IMR-90 (cell line): ENCODE data around the gene TBC1D12. TPM values are rescaled to one million over a fixed set of nuclear protein-coding genes. Genes with fewer than 3 reads are reported as not detected.

Source experiments
- ATAC-seq: fragments of 200-7000 bp; cut with Tn5 transposase; 2 replicates; pipeline ENCODE4 v1.9.1; 2020; ENCODE audit warnings: low read depth, mild to moderate bottlenecking, moderate library complexity
- BruUV-seq: library from RNA; stranded (reverse); fragments of 400-500 nt; replicated peaks from 2 replicates; lab custom pipeline; 2021; lab: Mats Ljungman, UMichigan
- CTCF ChIA-PET: fragments of 300-600 bp; formaldehyde crosslinking; extraction: SDS; loops from one replicate; lab custom pipeline; 2021; ENCODE audit warnings: antibody characterized with exemption; lab: Yijun Ruan, JAX
- POLR2A ChIA-PET: fragments of 300-600 bp; sonication (Branson Sonifier 250); formaldehyde crosslinking; loops from one replicate; lab custom pipeline; 2022; ENCODE audit warnings: antibody characterized with exemption; ENCODE audit not compliant: unreplicated experiment; lab: Charles Lee
- DNase-seq: peaks from one replicate; pipeline ENCODE4 v3.0.0; 2013
- H2AFZ ChIP-seq: replicated peaks from 2 replicates; pipeline ENCODE3; 2013; ENCODE audit warnings: low read length, mild to moderate bottlenecking; ENCODE audit not compliant: poor library complexity
- H2AK5ac ChIP-seq: 2 replicates; pipeline ENCODE4 v1.6.1; 2013; ENCODE audit warnings: low read depth, low read length, inconsistent platforms
- H2AK9ac ChIP-seq: replicated peaks from 2 replicates; pipeline ENCODE3; 2013; ENCODE audit warnings: mild to moderate bottlenecking, low read depth, low read length, moderate library complexity; ENCODE audit not compliant: poor library complexity
- H2BK120ac ChIP-seq: 2 replicates; pipeline ENCODE4 v1.6.1; 2013; ENCODE audit warnings: low read depth, low read length, inconsistent platforms
- H2BK15ac ChIP-seq: 3 replicates; pipeline ENCODE4 v1.6.1; 2013; ENCODE audit warnings: low read depth, low read length, inconsistent platforms
- H2BK20ac ChIP-seq: 2 replicates; pipeline ENCODE4 v1.6.1; 2013; ENCODE audit warnings: low read depth, mild to moderate bottlenecking, inconsistent platforms, low read length, moderate library complexity
- H2BK5ac ChIP-seq: 2 replicates; pipeline ENCODE4 v1.6.1; 2013; ENCODE audit warnings: mild to moderate bottlenecking, low read depth, low read length, inconsistent platforms; ENCODE audit not compliant: poor library complexity, severe bottlenecking
- H3K14ac ChIP-seq: replicated peaks from 2 replicates; pipeline ENCODE4 v1.6.1; 2013; ENCODE audit warnings: low read depth, low read length, inconsistent platforms
- H3K18ac ChIP-seq: 2 replicates; pipeline ENCODE4 v1.6.1; 2013; ENCODE audit warnings: low read depth, low read length, control low read depth
- H3K23ac ChIP-seq: 2 replicates; pipeline ENCODE4 v1.6.1; 2013; ENCODE audit warnings: low read depth, low read length, inconsistent platforms
- H3K27ac ChIP-seq: 2 replicates; pipeline ENCODE4 v1.5.1; 2013; ENCODE audit warnings: mild to moderate bottlenecking, control low read depth, low read length; ENCODE audit not compliant: insufficient read depth
- H3K27me3 ChIP-seq: 2 replicates; pipeline ENCODE4 v1.6.1; 2013; ENCODE audit warnings: low read length; ENCODE audit not compliant: control insufficient read depth, insufficient read depth
- H3K36me3 ChIP-seq: 2 replicates; pipeline ENCODE4 v1.6.1; 2013; ENCODE audit warnings: low read length, mixed read lengths; ENCODE audit not compliant: control insufficient read depth, insufficient read depth
- H3K4ac ChIP-seq: 2 replicates; pipeline ENCODE4 v1.6.1; 2013; ENCODE audit warnings: low read depth, low read length, inconsistent platforms
- H3K4me1 ChIP-seq: 2 replicates; pipeline ENCODE4 v1.6.1; 2013; ENCODE audit warnings: low read length, mixed read lengths; ENCODE audit not compliant: control insufficient read depth, insufficient read depth
- H3K4me2 ChIP-seq: 2 replicates; pipeline ENCODE4 v1.6.1; 2013; ENCODE audit warnings: low read depth, mild to moderate bottlenecking, control low read depth, low read length, moderate library complexity
- H3K4me3 ChIP-seq: 2 replicates; pipeline ENCODE4 v1.5.1; 2013; ENCODE audit warnings: low read depth, mild to moderate bottlenecking, control low read depth, low read length, moderate library complexity; ENCODE audit not compliant: insufficient read depth
- H3K56ac ChIP-seq: 2 replicates; pipeline ENCODE4 v1.6.1; 2013; ENCODE audit warnings: low read length, inconsistent platforms; ENCODE audit not compliant: insufficient read depth; ENCODE audit errors: extremely low read depth
- H3K79me1 ChIP-seq, 2 experiments: 2 replicates each; pipeline ENCODE4 v1.6.1; 2013; ENCODE audit warnings: low read length in 2 of 2, inconsistent platforms in 1 of 2, low read depth in 1 of 2
- H3K9ac ChIP-seq: 2 replicates; pipeline ENCODE4 v1.6.1; 2013; ENCODE audit warnings: low read depth, low read length, control low read depth
- H3K9me1 ChIP-seq: 2 replicates; pipeline ENCODE4 v1.6.1; 2013; ENCODE audit warnings: low read length, inconsistent platforms; ENCODE audit not compliant: insufficient read depth
- H3K9me3 ChIP-seq: 2 replicates; pipeline ENCODE4 v1.6.1; 2013; ENCODE audit warnings: low read length; ENCODE audit not compliant: control insufficient read depth, insufficient read depth
- H4K20me1 ChIP-seq: 2 replicates; pipeline ENCODE4 v1.6.1; 2013; ENCODE audit warnings: low read length, inconsistent platforms; ENCODE audit not compliant: insufficient read depth
- H4K5ac ChIP-seq: 2 replicates; pipeline ENCODE4 v1.6.1; 2013; ENCODE audit warnings: mild to moderate bottlenecking, low read depth, low read length, control low read depth
- H4K8ac ChIP-seq, 2 experiments: 2 replicates each; pipeline ENCODE4 v1.6.1; 2013; ENCODE audit warnings: low read depth in 2 of 2, low read length in 2 of 2, control low read depth in 1 of 2, inconsistent platforms in 1 of 2
- H4K91ac ChIP-seq: 2 replicates; pipeline ENCODE4 v1.6.1; 2013; ENCODE audit warnings: low read depth, low read length, inconsistent platforms; ENCODE audit not compliant: insufficient read depth
- CHD1 ChIP-seq: IDR thresholded peaks from 2 replicates; pipeline ENCODE4 v1.6.1; 2012; ENCODE audit warnings: low read depth, low read length, improper control_type of control experiment
- MAFK ChIP-seq: IDR thresholded peaks from 2 replicates; pipeline ENCODE4 v1.6.1; 2012; ENCODE audit warnings: low read depth, low read length, improper control_type of control experiment
- MAZ ChIP-seq: IDR thresholded peaks from 2 replicates; pipeline ENCODE4 v1.6.1; 2012; ENCODE audit warnings: low read depth, mild to moderate bottlenecking, low read length, improper control_type of control experiment, moderate library complexity, borderline replicate concordance
- RCOR1 ChIP-seq: IDR thresholded peaks from 2 replicates; pipeline ENCODE4 v1.6.1; 2012; ENCODE audit warnings: mild to moderate bottlenecking, low read length, improper control_type of control experiment; ENCODE audit not compliant: insufficient replicate concordance
- WGBS, 2 experiments: methylation state at CpG; one replicate each; pipeline versions ENCODE4 v1.1.5 to v1.1.7; 2013; ENCODE audit warnings: missing lambda C conversion rate in 2 of 2; ENCODE audit not compliant: insufficient read length in 1 of 2; ENCODE audit errors: extremely low coverage in 2 of 2; 5-methylcytosine and 5-hydroxymethylcytosine counted together
- dilution Hi-C: fragments of 300-500 bp; cut with HindIII; formaldehyde crosslinking; loops from one replicate; pipeline ENCODE4 v1.14.3; 2018; ENCODE audit warnings: low sequenced_read_pairs; ENCODE audit not compliant: unreplicated experiment
- in situ Hi-C: fragments of 300-500 bp; cut with MboI; formaldehyde crosslinking; loops from 3 replicates; pipeline ENCODE4 v1.14.3; 2019; ENCODE audit warnings: low sequenced_read_pairs, inconsistent platforms, mixed read lengths
- intact Hi-C: fragments of 100-400 bp; cut with micrococcal nuclease; formaldehyde crosslinking; loops from 2 replicates; pipeline ENCODE4 v1.10.0; 2022
- polyA plus RNA-seq, 3 experiments: library from polyadenylated mRNA; depleted of rRNA; stranded (reverse); fragments of >200 nt; gene quantifications; 2 replicates each; pipeline ENCODE4 v1.2.3, GENCODE V29; 2012; ENCODE audit warnings: low replicate concordance in 1 of 3
- total RNA-seq: library from RNA; depleted of rRNA; stranded (reverse); fragments of >200 nt; gene quantifications from 2 replicates; pipeline ENCODE4 v1.2.3, GENCODE V29; 2012

Gene TBC1D12
- total and polyA plus RNA-seq, 2 of the 4 experiments (the other 2 are of a cell fraction), result 1.9 to 5.4 TPM

GRCh38 chr10:94417321-94417720 is 15.0 kb downstream of the TBC1D12 start:
- no peak overlapping the region for H2AK9ac ChIP-seq
- no peaks in the 10 kb centered on the region for H3K9me3 ChIP-seq
- H3K9ac ChIP-seq, result no peak overlapping the region
- no peak overlapping the region for H3K4ac ChIP-seq
- no peak for DNase-seq
- no peak overlapping the region for H4K5ac ChIP-seq
- H3K36me3 ChIP-seq, result no peaks in the 10 kb centered on the region
- no peak overlapping the region for H2BK5ac ChIP-seq
- no peak overlapping the region for H4K91ac ChIP-seq
- CTCF ChIA-PET, result interaction anchor here (0.6 to 1.1 kb wide), 2 partner anchors 27 to 181 kb away, joined by 3 to 8 read pairs; no protein-coding TSS in a partner anchor
- no peak overlapping the region for H3K27ac ChIP-seq
- intact Hi-C loops (no loop called here), dilution Hi-C loops (no loop called here), in situ Hi-C loops (no loop called here)
- no peaks in the 10 kb centered on the region for H3K27me3 ChIP-seq
- H4K20me1 ChIP-seq, result peaks cover 4% of the 10 kb centered on the region; the same call in 1 of the 2 replicates
- TF ChIP-seq RCOR1 (no peak), MAFK (no peak), MAZ (no peak), CHD1 (no peak)
- no TSS peak for BruUV-seq
- no peak overlapping the region for H2BK20ac ChIP-seq
- no peak overlapping the region for H3K14ac ChIP-seq
- no peaks in the 10 kb centered on the region for H3K9me1 ChIP-seq
- H3K4me2 ChIP-seq, result no peak overlapping the region
- H3K79me1 ChIP-seq, result peaks cover 13 to 19% of the 10 kb centered on the region in 2 experiments
- H3K4me1 ChIP-seq, result peaks cover 6% of the 10 kb centered on the region
- POLR2A ChIA-PET, result no interaction called here
- H4K8ac ChIP-seq, result no peak overlapping the region
- no peak overlapping the region for H3K4me3 ChIP-seq
- H2BK15ac ChIP-seq, result no peak overlapping the region
- no peak overlapping the region for H2AFZ ChIP-seq
- ATAC-seq, result no peak
- no peak overlapping the region for H2BK120ac ChIP-seq
- H2AK5ac ChIP-seq, result no peak overlapping the region
- no peak overlapping the region for H3K23ac ChIP-seq
- no CpG with 5 or more reads among the region's 1 CpG for WGBS, 2 experiments
- no peak overlapping the region for H3K18ac ChIP-seq
- no peak overlapping the region for H3K56ac ChIP-seq
